HepG2 (cell line): Measurements from ENCODE around the gene SEC24A. TPM values are rescaled to one million over a fixed set of nuclear protein-coding genes. Genes with fewer than 3 reads are reported as not detected.

Source experiments
- CEBPG ChIP-seq: IDR thresholded peaks from 2 replicates; pipeline ENCODE4 v1.6.1; 2016
- GATAD2A ChIP-seq: IDR thresholded peaks from 2 replicates; pipeline ENCODE4 v1.6.1; 2016
- GPN1 ChIP-seq: sonication (generic); formaldehyde crosslinking; IDR thresholded peaks from 2 replicates; pipeline ENCODE4 v1.5.1; 2020; ENCODE audit warnings: missing genetic modification reagents, borderline replicate concordance
- KDM5B ChIP-seq: sonication (generic); formaldehyde crosslinking; IDR thresholded peaks from 2 replicates; pipeline ENCODE4 v1.4.0; 2020; ENCODE audit warnings: missing genetic modification reagents, mild to moderate bottlenecking, borderline replicate concordance
- MAF1 ChIP-seq: sonication (generic); formaldehyde crosslinking; IDR thresholded peaks from 2 replicates; pipeline ENCODE4 v1.5.0; 2020; ENCODE audit warnings: missing genetic modification reagents, borderline replicate concordance
- NR2F1 ChIP-seq, 2 experiments: fragments of 450-650 bp in 1 of 2; formaldehyde crosslinking in 1 of 2; IDR thresholded peaks; 2 replicates each; pipeline versions ENCODE4 v1.5.0 to v1.6.1; 2016 to 2020; ENCODE audit warnings: mild to moderate bottlenecking in 1 of 2, missing compliant biosample characterization in 1 of 2, missing genetic modification reagents in 1 of 2, moderate library complexity in 1 of 2
- PRDM4 ChIP-seq: sonication (generic); formaldehyde crosslinking; IDR thresholded peaks from 2 replicates; pipeline ENCODE4 v1.9.0; 2021; ENCODE audit warnings: missing genetic modification reagents, borderline replicate concordance
- SIX1 ChIP-seq: sonication (generic); formaldehyde crosslinking; IDR thresholded peaks from 2 replicates; pipeline ENCODE4 v1.4.0; 2020; ENCODE audit warnings: missing genetic modification reagents, borderline replicate concordance
- SNAI1 ChIP-seq: sonication (generic); formaldehyde crosslinking; IDR thresholded peaks from 2 replicates; pipeline ENCODE4 v1.5.0; 2020; ENCODE audit warnings: mild to moderate bottlenecking, missing genetic modification reagents, borderline replicate concordance
- ZFAT ChIP-seq: sonication (generic); formaldehyde crosslinking; conservative IDR thresholded peaks from 2 replicates; pipeline ENCODE4 v1.8.1; 2023; ENCODE audit warnings: missing genetic modification reagents, inconsistent platforms
- ZNF343 ChIP-seq: sonication (generic); formaldehyde crosslinking; IDR thresholded peaks from 2 replicates; pipeline ENCODE4 v1.4.0; 2020; ENCODE audit warnings: mild to moderate bottlenecking, missing genetic modification reagents
- ZNF430 ChIP-seq: sonication (generic); formaldehyde crosslinking; IDR thresholded peaks from 2 replicates; pipeline ENCODE4 v1.9.0; 2021; ENCODE audit warnings: mild to moderate bottlenecking, missing genetic modification reagents
- ZNF496 ChIP-seq: sonication (generic); formaldehyde crosslinking; IDR thresholded peaks from 2 replicates; pipeline ENCODE4 v1.8.1; 2023; ENCODE audit warnings: mild to moderate bottlenecking, moderate library complexity, missing genetic modification reagents; ENCODE audit not compliant: insufficient replicate concordance
- ZNF780A ChIP-seq: sonication (generic); formaldehyde crosslinking; IDR thresholded peaks from 2 replicates; pipeline ENCODE4 v1.8.0; 2022; ENCODE audit warnings: mild to moderate bottlenecking, missing genetic modification reagents, moderate library complexity
- polyA plus RNA-seq, 8 experiments: library from polyadenylated mRNA; depleted of rRNA in 3 of 8; stranded (reverse) in 7 of 8; unstranded in 1 of 8; fragments of >200 nt; fragmentation: Illumina TruSeq in 4 of 8; extraction: Trizol in 4 of 8; gene quantifications; 2 replicates each; pipeline versions ENCODE4 v1.2.1 to v1.2.3, GENCODE V29; 2011 to 2016; ENCODE audit warnings: low read depth in 4 of 8, missing spikeins in 1 of 8, mixed read lengths in 1 of 8; ENCODE audit not compliant: insufficient read depth in 1 of 8
- total RNA-seq, 5 experiments: library from RNA; depleted of rRNA; stranded (reverse); fragments of >200 nt; fragmentation: Illumina TruSeq; extraction: Trizol; gene quantifications; 2 replicates each; pipeline ENCODE4 v1.2.3, GENCODE V29; 2016; ENCODE audit warnings: low read depth in 1 of 5
- TF ChIP-seq, protein P1 (sequence below): sonication (generic); formaldehyde crosslinking; IDR thresholded peaks from 2 replicates; pipeline ENCODE4 v1.5.1; 2020; ENCODE audit warnings: mild to moderate bottlenecking, missing genetic modification reagents, borderline replicate concordance
- TF ChIP-seq, protein P2 (sequence below): sonication (generic); formaldehyde crosslinking; IDR thresholded peaks from 2 replicates; pipeline ENCODE4 v1.8.0; 2022; ENCODE audit warnings: mild to moderate bottlenecking, missing genetic modification reagents, borderline replicate concordance
- TF ChIP-seq, protein P3 (sequence below): sonication (generic); formaldehyde crosslinking; IDR thresholded peaks from 2 replicates; pipeline ENCODE4 v1.8.0; 2022; ENCODE audit warnings: mild to moderate bottlenecking, missing genetic modification reagents, moderate library complexity

SEC24A gene
- total and polyA plus RNA-seq, 2 of the 13 experiments (the other 11 are each of a cell fraction or from before 2014, with no cell fraction given): 30.5 to 56.8 TPM

GRCh38 chr5:134647750-134648424 is 698 bp upstream of the SEC24A start (continued):
- TF ChIP-seq PRDM4 (CRISPR knock-in tag): no peak
- peak; percentile 27; the same call in 1 of the 2 replicates for TF ChIP-seq CEBPG (CRISPR knock-in tag)
- no peak for TF ChIP-seq MAF1 (CRISPR knock-in tag)
- TF ChIP-seq, protein P1, sequence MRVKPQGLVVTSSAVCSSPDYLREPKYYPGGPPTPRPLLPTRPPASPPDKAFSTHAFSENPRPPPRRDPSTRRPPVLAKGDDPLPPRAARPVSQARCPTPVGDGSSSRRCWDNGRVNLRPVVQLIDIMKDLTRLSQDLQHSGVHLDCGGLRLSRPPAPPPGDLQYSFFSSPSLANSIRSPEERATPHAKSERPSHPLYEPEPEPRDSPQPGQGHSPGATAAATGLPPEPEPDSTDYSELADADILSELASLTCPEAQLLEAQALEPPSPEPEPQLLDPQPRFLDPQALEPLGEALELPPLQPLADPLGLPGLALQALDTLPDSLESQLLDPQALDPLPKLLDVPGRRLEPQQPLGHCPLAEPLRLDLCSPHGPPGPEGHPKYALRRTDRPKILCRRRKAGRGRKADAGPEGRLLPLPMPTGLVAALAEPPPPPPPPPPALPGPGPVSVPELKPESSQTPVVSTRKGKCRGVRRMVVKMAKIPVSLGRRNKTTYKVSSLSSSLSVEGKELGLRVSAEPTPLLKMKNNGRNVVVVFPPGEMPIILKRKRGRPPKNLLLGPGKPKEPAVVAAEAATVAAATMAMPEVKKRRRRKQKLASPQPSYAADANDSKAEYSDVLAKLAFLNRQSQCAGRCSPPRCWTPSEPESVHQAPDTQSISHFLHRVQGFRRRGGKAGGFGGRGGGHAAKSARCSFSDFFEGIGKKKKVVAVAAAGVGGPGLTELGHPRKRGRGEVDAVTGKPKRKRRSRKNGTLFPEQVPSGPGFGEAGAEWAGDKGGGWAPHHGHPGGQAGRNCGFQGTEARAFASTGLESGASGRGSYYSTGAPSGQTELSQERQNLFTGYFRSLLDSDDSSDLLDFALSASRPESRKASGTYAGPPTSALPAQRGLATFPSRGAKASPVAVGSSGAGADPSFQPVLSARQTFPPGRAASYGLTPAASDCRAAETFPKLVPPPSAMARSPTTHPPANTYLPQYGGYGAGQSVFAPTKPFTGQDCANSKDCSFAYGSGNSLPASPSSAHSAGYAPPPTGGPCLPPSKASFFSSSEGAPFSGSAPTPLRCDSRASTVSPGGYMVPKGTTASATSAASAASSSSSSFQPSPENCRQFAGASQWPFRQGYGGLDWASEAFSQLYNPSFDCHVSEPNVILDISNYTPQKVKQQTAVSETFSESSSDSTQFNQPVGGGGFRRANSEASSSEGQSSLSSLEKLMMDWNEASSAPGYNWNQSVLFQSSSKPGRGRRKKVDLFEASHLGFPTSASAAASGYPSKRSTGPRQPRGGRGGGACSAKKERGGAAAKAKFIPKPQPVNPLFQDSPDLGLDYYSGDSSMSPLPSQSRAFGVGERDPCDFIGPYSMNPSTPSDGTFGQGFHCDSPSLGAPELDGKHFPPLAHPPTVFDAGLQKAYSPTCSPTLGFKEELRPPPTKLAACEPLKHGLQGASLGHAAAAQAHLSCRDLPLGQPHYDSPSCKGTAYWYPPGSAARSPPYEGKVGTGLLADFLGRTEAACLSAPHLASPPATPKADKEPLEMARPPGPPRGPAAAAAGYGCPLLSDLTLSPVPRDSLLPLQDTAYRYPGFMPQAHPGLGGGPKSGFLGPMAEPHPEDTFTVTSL (CRISPR knock-in tag): peak; percentile 75; the same call in 1 of the 2 replicates
- no peak for TF ChIP-seq ZNF343
- no peak for TF ChIP-seq GATAD2A
- no peak for TF ChIP-seq GPN1 (CRISPR knock-in tag)
- TF ChIP-seq ZNF780A (CRISPR knock-in tag): no peak
- peak; percentile 80; the same call in 1 of the 2 replicates for TF ChIP-seq ZFAT
- no peak for TF ChIP-seq ZNF430
- no peak for TF ChIP-seq KDM5B
- TF ChIP-seq SNAI1 (CRISPR knock-in tag): no peak
- TF ChIP-seq SIX1 (CRISPR knock-in tag): no peak
- TF ChIP-seq, protein P2, sequence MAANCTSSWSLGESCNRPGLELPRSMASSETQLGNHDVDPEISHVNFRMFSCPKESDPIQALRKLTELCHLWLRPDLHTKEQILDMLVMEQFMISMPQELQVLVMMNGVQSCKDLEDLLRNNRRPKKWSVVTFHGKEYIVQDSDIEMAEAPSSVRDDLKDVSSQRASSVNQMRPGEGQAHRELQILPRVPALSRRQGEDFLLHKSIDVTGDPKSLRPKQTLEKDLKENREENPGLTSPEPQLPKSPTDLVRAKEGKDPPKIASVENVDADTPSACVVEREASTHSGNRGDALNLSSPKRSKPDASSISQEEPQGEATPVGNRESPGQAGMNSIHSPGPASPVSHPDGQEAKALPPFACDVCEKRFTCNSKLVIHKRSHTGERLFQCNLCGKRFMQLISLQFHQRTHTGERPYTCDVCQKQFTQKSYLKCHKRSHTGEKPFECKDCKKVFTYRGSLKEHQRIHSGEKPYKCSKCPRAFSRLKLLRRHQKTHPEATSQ (CRISPR knock-in tag): peak; percentile 11; the same call in 1 of the 2 replicates
- 0 out of 4 replicates have a peak, but pooled peaks of 1 of the 2 experiments have one; percentile 35 for TF ChIP-seq NR2F1 (CRISPR knock-in tag; IDR thresholded peaks at IDR 0.05)
- TF ChIP-seq ZNF496 (CRISPR knock-in tag): no peak
- TF ChIP-seq, protein P3, sequence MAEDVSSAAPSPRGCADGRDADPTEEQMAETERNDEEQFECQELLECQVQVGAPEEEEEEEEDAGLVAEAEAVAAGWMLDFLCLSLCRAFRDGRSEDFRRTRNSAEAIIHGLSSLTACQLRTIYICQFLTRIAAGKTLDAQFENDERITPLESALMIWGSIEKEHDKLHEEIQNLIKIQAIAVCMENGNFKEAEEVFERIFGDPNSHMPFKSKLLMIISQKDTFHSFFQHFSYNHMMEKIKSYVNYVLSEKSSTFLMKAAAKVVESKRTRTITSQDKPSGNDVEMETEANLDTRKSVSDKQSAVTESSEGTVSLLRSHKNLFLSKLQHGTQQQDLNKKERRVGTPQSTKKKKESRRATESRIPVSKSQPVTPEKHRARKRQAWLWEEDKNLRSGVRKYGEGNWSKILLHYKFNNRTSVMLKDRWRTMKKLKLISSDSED: no peak
